Iris pigment epithelial cell (primary cell): ENCODE results near the gene TMEM163.

ENCODE experiments used
- DNase-seq: peaks from one replicate; pipeline ENCODE4 v3.0.0-alpha.2; 2011; ENCODE audit warnings: low read depth

The TMEM163 gene

DNA sequence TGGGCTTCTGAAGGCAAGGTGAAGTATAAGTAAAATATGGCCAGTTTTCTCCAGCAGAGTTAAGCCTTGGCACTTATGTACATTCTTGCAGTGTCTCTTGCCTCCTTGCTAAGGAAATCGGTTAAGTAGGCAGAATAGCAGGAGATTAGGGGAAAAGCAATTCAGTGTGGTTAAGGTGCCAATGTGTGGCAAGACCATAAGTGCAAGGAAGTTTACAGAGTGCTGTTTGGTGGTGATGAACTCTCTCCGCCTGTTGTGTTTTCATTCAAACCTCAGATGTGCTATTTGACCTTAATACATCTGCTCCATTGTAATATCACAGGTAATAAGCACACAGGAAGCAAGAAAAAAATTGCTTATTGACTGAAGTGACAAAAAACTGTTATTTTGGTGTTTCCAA lies 308.8 kb downstream of the TMEM163 start:
- DNase-seq = no peak

DNA sequence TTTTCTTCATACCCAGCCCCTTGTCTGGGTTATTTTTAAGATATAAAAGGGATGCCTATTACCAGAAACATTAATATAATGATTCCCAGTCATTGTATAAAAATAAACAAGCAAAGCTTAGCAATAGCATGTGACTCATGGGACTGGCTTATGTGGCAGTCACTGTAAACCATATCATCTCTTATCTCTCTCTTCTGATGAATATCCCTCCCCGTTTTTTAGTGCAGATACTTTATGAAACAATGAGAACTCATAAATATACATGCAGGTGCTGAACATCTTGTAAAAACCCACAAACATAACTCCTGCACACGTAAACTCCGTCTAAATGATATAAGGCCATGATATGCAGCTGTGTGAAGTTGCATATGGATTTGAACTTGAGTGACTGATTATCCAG lies 310.0 kb downstream of the TMEM163 start:
- DNase-seq = peak; percentile 61

DNA sequence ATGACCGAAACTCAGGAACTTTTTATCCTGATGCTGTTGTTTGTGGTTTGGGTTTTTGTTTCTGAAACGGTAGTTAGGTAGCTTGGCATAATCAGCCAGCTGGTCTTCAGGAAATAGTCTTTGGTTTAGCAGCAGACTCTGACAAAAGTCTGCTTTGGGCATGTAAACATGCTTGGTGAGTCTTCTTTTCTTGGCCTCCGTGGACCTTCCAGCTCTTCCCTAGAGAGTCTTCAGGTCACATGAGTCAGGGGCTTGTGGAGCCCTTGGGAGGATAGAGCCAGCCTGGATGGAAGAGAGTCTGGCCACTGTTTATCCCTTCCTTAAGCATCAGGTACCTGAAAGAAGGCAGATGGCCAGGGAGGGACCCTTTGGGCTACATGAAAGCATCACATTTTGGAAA lies 310.4 kb downstream of the TMEM163 start:
- DNase-seq = peak; percentile 49

DNA sequence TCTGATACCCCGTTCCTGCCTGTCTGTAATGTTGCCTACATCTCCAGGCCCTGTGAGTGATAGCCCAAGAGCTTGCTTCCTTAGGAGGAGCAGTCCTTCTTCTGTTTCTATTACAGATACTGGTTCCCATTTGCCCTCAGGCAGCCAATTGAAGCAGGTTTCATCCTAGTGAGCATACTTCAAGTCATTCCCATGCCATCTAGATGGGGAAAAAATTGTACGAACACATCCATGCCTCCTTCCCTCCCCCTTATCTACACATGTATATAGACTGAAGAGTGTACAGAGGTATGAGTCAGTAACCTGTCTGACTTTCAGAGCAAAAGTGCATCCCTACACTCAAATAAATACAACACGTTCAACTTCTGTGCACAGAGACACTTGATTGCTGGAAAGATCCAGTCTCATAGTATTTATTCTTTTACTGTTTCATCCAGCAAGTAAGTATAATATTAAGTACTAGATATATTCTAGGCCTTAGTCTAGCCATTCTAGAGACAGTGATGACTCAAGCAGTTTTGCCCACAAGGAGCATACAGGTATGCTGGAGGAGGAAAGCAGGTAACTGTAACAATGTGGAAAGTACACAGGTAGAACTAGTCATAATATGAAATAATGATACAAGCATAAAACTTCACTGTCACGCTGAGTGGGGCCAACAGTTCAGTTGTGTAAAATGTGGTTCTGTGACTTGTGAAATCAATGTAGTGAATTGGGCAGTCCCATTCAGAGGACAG lies 311.5 kb downstream of the TMEM163 start:
- no peak for DNase-seq

DNA sequence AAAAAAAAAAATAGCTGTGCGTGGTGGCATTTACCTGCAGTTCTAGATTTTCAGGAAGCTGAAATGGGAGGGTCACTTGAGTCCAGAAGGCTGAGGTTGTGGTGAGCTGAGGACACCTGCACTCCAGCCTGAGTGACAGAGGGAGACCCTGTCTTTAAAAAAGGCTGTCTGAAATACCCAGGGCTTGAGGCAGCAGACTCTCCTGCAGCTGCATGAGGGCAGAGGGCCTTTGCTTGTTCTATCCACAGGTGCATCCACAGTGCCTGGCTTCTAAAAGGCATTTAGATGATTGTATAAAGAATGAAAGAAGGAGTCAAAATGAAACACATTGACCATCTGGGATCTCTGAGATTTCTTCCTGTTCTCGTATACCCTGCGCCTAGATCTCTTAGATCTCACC lies 312.1 kb downstream of the TMEM163 start:
- no peak for DNase-seq

GRCh38 chr2:134406311-134406710 lies 312.5 kb downstream of the TMEM163 start:
- no peak for DNase-seq
